ENCODE results near the gene GALNT14.

Gene GALNT14

DNA sequence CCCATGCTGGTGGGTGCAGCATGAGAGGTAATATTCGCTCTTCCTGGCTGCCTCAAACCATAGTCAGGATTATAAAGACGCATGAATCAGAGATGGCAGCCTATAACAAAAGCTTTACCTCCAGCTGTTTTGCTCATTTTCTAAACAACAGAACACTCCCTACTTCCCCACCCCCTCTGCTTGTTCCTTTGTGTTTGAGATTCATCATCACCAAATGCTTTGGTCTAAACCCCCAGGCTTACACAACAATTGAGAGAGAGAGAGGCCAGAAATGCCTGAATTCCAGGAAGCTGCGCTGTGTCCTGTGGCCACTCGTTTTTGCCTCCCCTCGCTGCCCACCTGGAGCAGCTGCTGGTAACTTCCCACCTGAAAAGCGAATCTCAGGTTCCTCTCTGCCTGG, 252.2 kb downstream of the GALNT14 start:
- no peak for DNase-seq (ENCODE audit: low read depth)

DNA sequence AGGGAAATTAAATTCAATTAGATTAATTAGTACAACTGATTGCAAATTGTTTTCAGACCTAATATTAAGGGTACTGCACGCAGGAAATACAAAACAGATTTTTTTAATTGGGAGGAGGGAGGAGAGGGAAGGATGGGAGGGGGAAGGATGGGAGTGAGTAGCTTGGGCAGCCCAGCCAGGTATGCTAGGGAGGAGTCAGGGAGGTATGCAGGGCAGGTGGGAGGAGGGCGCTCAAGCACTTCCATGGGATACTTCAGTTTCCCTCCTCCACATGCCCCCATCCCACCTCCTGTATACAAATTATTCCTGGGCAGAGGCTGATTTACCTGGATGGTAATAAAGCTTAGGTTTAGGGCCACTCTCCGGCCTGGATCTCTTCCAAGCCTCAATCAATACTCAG, 254.4 kb downstream of the GALNT14 start:
- DNase-seq (ENCODE audit: low read depth) = no peak

DNA sequence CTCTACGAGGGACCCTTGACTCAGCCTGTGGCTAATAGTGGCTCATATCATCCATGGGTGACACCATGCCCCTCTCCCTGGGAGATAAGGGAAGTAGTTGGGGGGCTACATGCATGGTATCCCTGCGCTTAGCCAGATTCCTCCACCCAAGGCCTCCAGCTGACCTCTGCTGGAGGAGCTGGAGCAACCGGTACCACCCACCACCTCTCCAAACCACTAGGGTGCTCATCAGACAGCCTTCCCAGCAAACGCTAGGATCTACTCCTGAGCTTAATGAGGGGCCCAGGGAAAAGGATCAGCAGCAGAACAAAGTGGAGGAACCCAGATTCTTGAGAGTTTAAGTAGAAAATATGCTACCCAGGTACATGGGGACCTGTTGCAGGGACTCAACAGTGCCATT, 255.1 kb downstream of the GALNT14 start:
- no peak for DNase-seq (ENCODE audit: low read depth)

DNA sequence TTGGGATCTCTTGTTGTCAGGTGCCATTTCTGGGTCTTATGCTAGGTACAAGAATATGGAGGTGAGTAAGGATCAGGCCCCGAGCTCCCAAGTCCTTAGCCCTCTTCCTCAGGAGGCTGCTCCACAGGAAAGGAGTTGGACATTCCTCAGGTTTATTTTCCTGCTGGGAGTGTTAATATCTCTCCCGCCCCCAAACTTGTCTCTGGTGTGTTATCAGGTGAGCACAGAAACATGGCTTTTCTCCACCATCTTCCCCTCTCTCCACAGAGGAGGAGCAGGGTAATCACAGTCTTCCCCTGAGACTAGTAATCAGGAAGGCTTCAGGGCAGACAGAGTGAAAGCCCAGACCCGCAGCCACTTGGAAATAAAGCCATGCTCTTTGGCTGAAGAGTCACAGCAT, 257.7 kb downstream of the GALNT14 start:
- DNase-seq (ENCODE audit: low read depth) = no peak

DNA sequence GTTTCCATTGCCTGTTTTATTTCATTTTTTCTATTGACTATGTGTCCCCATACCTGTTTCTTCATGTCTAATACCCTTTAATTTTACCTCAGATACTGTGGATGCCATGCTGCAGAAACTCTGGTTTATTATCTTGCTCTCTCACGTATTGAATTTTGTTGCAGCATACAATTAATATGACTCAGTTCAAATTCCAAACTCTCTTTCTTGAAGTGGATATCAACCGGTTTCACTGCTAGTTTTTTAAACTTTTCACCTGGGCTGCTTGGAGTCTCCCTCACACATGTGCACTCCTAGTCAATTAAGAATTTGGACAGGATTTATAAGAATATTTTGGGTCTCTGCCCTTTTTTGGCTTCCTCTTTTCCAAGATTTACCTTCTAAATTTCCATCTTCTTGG, 260.4 kb downstream of the GALNT14 start:
- no peak for DNase-seq (ENCODE audit: low read depth)

DNA sequence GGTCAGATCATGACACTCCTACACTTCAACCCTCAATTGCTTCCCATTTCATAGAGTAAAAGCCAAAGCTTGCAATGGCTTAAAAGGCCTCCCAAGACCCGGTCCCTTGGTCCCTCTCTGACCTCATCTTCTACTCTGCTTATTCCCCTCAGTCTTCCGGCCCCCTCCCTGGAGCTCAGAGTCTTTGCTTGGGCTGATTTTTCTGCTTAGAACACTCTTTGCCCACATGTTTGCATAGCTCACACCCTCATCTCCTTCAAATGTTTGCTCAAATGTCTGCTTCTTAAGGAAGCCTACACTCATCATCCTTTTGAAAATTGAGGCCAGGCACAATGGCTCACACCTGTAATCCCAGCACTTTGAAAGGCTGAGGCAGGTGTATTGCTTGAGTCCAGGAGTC, 265.4 kb downstream of the GALNT14 start:
- DNase-seq (ENCODE audit: low read depth) = no peak

DNA sequence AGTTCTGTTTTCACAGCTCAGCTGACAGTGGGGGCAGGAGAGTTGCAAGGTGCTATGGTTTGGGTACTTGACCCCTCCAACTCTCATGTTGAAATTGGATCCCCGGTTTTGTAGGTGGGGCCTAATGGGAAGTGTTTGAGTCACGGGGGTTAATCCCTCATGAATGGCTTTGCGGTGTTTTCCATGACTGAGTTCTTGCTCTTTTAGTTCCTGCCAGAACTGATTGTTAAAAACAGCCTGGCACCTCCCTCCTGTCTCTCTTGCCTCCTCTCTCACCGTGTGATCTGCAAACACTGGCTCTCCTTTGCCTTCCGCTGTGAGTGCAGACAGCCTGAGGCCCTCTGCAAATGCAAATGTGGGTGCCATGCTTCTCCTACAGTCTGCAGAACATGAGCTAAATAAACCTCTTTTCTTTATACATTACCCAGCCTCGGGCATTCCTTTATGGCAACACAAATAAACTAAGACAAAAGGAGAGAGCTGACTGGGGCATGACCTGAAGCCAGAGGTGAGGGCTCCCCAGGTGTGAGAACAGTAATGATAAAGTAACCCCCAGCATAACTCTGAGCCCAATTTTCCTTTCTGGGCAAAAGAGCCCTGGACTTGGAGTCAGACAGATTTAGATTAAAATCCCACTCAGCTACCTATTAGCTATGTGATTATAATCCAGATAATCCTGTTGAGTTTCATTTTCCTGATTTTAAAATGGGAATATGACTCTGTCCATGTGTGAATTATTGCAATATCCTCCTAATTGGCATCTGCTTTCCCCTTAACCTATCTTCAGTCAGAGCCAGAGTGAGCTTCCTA, 266.1 kb downstream of the GALNT14 start:
- DNase-seq (ENCODE audit: low read depth) = no peak

DNA sequence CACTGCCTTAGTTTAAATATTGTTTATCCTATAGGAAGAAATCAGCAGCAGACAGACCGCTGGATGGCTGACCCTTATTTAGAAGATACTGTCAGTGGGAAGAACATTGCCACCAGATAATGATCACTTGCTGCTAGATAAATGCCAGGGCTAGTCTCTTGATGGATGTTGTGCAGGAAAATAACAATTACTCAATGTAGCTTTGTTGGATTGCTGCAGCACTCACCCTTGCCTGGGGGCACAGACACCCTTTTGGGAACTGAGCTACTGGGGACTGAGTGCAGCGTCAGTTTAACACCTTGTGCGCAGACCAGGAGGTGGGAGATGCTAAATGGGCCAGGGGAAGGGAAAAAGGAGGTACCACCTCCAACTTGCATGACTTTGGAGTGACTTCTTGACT, 266.8 kb downstream of the GALNT14 start:
- DNase-seq (ENCODE audit: low read depth) = no peak

DNA sequence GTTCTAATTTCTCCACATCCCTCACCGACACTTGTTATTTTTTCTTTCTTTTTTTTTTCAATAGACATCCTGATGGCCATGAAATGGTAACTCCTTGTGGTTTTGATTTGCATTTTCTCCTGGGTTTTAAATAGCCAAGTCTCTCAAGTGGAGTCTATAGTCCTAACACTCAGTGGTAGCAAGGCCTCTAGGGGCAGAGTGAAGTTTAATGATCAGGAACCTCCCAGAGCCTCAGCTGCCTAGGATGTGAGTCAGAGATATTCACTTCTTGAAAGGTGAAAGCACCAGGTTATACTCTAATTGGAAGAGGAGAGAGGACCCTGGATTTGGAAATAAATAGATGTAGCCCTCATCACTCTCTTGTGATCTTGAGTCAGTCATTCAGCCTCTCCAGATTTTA, 268.3 kb downstream of the GALNT14 start:
- no peak for DNase-seq (ENCODE audit: low read depth)

DNA sequence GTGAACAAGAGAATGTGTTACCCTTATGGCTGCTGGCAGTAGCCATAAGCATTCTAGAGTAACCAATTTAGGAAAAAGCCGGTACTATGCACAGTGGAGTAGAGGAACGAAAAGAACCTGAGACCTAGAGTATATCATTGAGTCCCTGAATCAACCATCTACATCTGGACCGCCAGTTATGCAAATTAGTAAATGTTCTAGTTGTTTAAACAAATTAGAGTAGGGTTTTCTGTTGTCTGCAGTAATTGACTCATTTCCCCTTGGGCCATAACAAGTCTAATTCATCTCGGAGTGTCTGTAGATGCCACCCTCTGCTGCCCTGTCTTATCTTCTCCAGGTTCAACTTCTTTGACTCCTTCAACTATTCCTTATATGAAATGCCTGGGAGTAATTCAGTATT, 270.9 kb downstream of the GALNT14 start:
- DNase-seq (ENCODE audit: low read depth) = no peak

DNA sequence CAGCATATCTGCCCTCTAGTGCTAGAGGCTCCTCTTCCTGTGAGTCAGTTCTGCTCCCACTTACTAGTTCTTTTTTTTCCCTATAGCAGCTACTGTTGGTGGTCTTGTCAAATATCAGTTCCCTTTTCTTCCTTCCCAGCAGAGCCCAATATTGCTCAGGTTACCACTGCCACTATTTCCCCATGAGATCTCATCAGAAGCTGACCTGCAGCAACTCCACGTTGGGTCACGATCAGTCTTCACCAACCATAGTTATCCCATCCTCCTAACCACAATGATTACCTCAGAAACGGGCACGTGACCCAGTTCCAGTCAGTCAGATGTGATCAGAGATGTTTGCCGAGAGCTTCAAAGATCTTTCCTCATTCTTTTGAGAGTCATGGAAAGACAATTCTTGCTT, 271.3 kb downstream of the GALNT14 start:
- no peak for DNase-seq (ENCODE audit: low read depth)

DNA sequence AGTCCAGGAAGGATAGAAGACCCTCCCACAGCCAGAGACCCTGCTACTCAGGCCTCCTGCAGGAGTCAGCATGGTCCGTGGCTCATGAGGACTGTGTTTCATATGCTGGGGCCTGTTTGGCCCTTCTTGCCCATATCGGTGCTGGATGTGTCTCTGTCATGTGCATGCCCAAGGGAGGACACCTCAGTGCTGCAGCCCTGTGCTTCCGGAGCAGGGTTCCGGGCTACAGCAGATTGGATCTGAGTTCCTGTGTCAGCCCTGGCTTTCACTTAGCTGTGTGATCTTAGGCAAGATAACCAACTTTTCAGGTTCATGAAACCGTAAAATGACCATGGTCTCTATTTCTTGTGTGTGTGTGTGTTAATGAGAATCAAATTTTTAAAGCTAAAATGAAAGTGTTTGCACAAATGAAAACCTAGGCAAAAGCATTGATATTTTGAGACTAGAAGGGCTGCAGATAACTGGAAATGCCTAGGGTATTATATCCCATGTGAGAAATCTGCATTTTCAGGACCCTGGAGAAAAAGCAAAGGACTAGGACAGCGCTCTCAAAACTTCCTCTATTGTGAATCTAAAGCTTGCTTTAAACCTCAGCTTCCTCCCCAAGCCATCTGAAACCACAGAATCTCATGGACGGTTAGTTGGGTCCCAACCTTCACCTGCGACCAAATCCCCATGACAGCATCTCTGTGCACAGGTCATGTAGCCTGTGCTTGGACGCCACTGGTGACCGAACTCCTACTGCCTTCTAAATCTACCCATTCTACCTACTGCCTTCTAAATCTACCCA, 272.2 kb downstream of the GALNT14 start:
- DNase-seq (ENCODE audit: low read depth) = no peak

DNA sequence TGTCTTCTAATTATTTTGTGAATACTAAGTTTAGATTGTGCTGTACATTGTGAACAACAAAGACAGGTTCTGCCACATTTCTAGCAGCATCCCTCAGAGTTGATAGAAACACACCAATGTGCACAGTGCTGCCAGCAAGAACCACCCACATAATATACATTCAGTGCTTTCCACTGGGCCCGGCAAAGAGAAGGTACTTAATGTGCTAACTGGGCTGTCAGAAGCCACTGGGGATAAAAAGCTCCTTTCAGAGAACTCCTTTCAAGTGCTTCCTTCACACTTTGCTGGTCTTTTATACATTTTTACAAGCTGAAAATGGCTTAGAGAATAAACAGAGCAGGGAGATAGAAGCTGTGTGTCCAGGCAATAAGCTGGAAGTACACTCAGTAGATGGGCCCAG, 273.0 kb downstream of the GALNT14 start:
- no peak for DNase-seq (ENCODE audit: low read depth)

DNA sequence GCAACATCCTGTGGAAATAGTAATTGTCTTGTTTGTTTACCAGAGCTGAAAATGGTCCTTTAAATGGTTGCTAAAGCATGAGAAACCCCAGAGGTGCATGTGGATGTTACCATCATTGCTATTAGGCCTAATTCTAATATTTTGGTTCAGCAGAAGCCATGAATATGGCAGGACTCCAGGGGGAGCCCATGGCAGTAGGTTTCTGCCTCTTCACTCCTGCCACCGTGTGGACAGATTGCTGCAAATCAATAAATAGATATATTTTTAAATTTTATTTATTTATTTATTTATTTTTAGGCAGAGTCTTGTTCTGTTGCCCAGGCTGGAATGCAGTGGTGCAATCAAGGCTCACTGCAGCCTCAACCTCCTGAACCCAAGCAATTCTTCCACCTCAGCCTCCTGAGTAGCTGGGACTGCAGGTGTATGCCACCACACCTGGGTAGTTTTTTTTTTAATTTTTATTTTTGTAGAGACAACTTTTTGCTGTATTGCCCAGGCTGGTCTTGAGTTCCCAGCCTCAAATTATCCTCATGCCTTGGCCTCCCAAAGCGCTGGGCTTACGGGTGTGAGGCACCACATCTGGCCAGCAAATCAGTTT, 276.1 kb downstream of the GALNT14 start:
- DNase-seq (ENCODE audit: low read depth) = peak; percentile 8

DNA sequence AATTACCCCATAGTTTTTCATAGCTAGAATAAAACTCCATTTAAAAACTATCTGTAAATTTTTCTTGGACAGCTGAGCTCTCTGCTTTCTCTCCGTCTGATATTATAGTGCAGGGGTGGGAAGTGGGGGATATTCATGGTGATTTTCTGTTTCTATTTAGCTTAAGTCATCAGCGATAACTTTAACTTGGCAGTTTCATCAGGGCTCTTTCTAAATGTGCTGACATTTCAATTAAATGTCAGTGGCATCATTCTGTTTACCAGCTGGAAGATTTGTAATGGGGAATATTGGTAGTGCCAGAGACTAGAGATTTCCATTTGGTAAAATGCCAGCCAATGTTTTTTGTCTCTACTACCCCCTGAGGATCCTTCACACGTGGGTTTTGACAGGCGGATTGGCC, 277.5 kb downstream of the GALNT14 start:
- no peak for DNase-seq (ENCODE audit: low read depth)
